HepG2 (cell line): ENCODE data around the gene PRKCZ. TPM values are rescaled to one million over a fixed set of nuclear protein-coding genes. Genes with fewer than 3 reads are reported as not detected.

ENCODE experiments used
- EP300 ChIP-seq, 3 experiments: sonication (generic) in 1 of 3; formaldehyde crosslinking in 1 of 3; IDR thresholded peaks; 2 replicates each; pipeline versions ENCODE4 v1.5.1 to v1.6.1; 2011 to 2020; ENCODE audit warnings: low read depth in 2 of 3, low read length in 2 of 3, borderline replicate concordance in 1 of 3, improper control_type of control experiment in 1 of 3, mild to moderate bottlenecking in 1 of 3, missing genetic modification reagents in 1 of 3, moderate library complexity in 1 of 3
- HNF1A ChIP-seq, 2 experiments: sonication (generic) in 1 of 2; formaldehyde crosslinking in 1 of 2; IDR thresholded peaks; 2 replicates each; pipeline versions ENCODE4 v1.4.0 to v1.6.1; 2016 to 2020; ENCODE audit warnings: borderline replicate concordance in 1 of 2, low read depth in 1 of 2, mild to moderate bottlenecking in 1 of 2, missing genetic modification reagents in 1 of 2
- MEF2D ChIP-seq: sonication (generic); formaldehyde crosslinking; IDR thresholded peaks from 2 replicates; pipeline ENCODE4 v1.5.1; 2020; ENCODE audit warnings: mild to moderate bottlenecking, missing genetic modification reagents
- TEAD3 ChIP-seq: optimal IDR thresholded peaks from 2 replicates; pipeline ENCODE3; 2016; ENCODE audit warnings: borderline replicate concordance
- ZBTB39 ChIP-seq: sonication (generic); formaldehyde crosslinking; IDR thresholded peaks from 2 replicates; pipeline ENCODE4 v1.5.0; 2020; ENCODE audit warnings: missing genetic modification reagents
- polyA plus RNA-seq, 8 experiments: library from polyadenylated mRNA; depleted of rRNA in 3 of 8; stranded (reverse) in 7 of 8; unstranded in 1 of 8; fragments of >200 nt; fragmentation: Illumina TruSeq in 4 of 8; extraction: Trizol in 4 of 8; gene quantifications; 2 replicates each; pipeline versions ENCODE4 v1.2.1 to v1.2.3, GENCODE V29; 2011 to 2016; ENCODE audit warnings: low read depth in 4 of 8, missing spikeins in 1 of 8, mixed read lengths in 1 of 8; ENCODE audit not compliant: insufficient read depth in 1 of 8
- total RNA-seq, 5 experiments: library from RNA; depleted of rRNA; stranded (reverse); fragments of >200 nt; fragmentation: Illumina TruSeq; extraction: Trizol; gene quantifications; 2 replicates each; pipeline ENCODE4 v1.2.3, GENCODE V29; 2016; ENCODE audit warnings: low read depth in 1 of 5
- TF ChIP-seq, protein P1 (sequence below): sonication (generic); formaldehyde crosslinking; IDR thresholded peaks from 2 replicates; pipeline ENCODE4 v1.4.0; 2020; ENCODE audit warnings: missing genetic modification reagents
- TF ChIP-seq, protein P2 (sequence below): sonication (generic); formaldehyde crosslinking; IDR thresholded peaks from 2 replicates; pipeline ENCODE4 v1.4.0; 2020; ENCODE audit warnings: mild to moderate bottlenecking, missing genetic modification reagents

PRKCZ gene
- total and polyA plus RNA-seq, 2 of the 13 experiments (the other 11 are each of a cell fraction or from before 2014, with no cell fraction given), result 34.7 to 85.2 TPM

- no peak for TF ChIP-seq EP300 (IDR thresholded peaks at IDR 0.05; ENCODE audit: low read depth in 2 of 2, low read length in 2 of 2)
- no peak for TF ChIP-seq EP300 (CRISPR knock-in tag; IDR thresholded peaks at IDR 0.05; ENCODE audit: borderline replicate concordance)
- TF ChIP-seq TEAD3, result peak; percentile 59
- TF ChIP-seq, protein P1, sequence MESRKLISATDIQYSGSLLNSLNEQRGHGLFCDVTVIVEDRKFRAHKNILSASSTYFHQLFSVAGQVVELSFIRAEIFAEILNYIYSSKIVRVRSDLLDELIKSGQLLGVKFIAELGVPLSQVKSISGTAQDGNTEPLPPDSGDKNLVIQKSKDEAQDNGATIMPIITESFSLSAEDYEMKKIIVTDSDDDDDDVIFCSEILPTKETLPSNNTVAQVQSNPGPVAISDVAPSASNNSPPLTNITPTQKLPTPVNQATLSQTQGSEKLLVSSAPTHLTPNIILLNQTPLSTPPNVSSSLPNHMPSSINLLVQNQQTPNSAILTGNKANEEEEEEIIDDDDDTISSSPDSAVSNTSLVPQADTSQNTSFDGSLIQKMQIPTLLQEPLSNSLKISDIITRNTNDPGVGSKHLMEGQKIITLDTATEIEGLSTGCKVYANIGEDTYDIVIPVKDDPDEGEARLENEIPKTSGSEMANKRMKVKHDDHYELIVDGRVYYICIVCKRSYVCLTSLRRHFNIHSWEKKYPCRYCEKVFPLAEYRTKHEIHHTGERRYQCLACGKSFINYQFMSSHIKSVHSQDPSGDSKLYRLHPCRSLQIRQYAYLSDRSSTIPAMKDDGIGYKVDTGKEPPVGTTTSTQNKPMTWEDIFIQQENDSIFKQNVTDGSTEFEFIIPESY (CRISPR knock-in tag), result peak; percentile 79
- TF ChIP-seq, protein P2, sequence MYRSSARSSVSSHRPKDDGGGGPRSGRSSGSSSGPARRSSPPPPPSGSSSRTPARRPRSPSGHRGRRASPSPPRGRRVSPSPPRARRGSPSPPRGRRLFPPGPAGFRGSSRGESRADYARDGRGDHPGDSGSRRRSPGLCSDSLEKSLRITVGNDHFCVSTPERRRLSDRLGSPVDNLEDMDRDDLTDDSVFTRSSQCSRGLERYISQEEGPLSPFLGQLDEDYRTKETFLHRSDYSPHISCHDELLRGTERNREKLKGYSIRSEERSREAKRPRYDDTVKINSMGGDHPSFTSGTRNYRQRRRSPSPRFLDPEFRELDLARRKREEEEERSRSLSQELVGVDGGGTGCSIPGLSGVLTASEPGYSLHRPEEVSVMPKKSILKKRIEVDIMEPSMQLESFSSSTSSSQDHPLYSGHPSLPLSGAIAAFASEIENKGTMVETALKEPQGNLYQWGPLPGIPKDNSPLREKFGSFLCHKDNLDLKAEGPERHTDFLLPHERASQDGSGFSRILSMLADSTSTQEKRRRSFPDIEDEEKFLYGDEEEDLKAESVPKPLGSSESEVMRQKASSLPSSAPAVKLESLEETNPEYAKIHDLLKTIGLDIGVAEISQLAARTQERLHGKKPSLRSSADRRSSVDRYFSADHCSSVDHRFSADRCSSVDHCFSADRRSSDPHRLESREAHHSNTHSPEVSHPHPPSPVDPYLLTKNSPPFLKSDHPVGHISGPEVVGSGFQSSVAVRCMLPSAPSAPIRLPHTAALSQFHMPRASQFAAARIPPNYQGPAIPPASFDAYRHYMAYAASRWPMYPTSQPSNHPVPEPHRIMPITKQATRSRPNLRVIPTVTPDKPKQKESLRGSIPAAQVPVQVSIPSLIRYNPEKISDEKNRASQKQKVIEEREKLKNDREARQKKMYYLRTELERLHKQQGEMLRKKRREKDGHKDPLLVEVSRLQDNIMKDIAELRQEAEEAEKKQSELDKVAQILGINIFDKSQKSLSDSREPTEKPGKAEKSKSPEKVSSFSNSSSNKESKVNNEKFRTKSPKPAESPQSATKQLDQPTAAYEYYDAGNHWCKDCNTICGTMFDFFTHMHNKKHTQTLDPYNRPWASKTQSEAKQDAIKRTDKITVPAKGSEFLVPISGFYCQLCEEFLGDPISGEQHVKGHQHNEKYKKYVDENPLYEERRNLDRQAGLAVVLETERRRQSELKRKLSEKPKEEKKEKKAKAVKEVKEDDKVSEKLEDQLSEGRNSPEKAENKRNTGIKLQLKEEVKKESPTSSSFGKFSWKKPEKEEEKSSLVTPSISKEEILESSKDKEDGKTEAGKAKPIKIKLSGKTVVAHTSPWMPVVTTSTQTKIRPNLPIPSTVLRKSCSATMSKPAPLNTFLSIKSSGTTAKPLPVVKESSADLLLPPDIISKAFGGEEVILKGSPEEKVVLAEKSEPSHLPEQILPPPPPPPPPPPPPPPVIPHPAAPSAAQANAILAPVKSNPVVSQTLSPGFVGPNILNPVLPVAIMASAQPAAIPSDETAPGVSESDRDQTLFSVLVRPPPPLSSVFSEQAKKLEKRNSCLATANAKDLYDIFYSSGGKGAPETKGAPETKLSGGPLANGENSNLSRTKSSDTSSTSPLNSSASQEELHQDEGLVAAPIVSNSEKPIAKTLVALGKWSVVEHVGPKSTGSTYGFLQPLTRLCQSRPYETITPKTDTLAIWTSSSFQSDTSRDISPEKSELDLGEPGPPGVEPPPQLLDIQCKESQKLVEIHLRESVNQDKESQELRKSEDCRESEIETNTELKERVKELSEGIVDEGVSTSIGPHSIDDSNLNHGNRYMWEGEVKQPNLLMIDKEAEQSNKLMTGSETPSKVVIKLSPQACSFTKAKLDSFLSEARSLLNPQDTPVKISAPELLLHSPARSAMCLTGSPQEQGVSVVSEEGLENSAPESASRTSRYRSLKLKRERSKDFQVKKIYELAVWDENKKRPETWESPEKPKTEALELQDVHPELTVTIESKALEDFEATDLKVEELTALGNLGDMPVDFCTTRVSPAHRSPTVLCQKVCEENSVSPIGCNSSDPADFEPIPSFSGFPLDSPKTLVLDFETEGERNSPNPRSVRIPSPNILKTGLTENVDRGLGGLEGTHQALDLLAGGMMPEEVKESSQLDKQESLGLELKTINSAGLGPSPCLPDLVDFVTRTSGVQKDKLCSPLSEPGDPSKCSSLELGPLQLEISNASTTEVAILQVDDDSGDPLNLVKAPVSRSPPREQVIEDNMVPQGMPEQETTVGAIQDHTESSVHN, result no peak
- no peak for TF ChIP-seq MEF2D (CRISPR knock-in tag)
- no peak for TF ChIP-seq ZBTB39 (CRISPR knock-in tag)
- no peak for TF ChIP-seq HNF1A (IDR thresholded peaks at IDR 0.05; ENCODE audit: low read depth)
- no peak for TF ChIP-seq HNF1A (CRISPR knock-in tag; IDR thresholded peaks at IDR 0.05; ENCODE audit: borderline replicate concordance)
These were observed 22.0 kb downstream of the PRKCZ start (continued) for GRCh38 chr1:2072109-2072806.
